Effector CD4-positive, alpha-beta T cell (primary cell): ENCODE data around the gene RADIL.
A peak's percentile ranks its signal among the peaks of the same experiment; 100 is the strongest.

Experiments used
- DNase-seq: peaks from one replicate; pipeline ENCODE4 v3.0.0-alpha.2; 2020

RADIL gene

DNA sequence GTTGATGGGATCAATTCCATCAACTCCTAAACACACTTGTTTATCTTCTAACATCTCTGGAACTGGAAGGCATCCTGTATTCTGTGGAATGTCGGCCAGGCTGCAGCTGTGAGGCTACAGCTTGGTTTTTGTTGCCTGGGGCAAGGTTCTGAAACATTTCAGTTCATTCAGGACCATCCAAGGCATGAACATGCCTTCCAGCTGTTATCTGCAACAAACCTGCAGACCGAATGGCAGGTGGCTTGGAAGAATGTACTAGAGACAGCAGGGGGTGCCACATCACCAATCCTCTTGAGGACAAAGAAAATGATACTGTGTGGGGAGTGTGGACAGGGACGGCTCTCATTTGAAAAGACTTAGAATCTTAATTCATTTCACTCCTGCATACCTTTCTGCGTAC lies 34.1 kb downstream of the RADIL start:
- no peak for DNase-seq

DNA sequence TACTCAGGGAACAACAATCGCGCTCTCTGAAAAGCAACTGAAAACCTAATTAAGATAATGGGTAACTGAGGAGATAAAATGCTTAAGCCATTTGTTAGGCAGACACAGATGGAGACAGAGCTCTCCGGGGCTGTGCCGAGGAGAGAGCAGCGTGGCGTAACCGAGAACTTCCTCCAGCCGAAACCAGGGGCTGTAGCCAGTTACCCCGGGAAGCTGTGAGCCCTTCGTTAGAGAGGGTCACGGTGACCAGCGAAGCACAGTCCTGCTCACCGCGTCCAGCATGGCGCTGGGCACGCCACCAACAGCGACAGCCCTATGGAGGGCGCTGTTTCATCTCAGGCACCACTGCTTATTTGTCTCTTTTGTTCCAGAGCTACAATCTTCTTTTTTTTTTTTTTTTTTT lies 37.8 kb downstream of the RADIL start:
- DNase-seq: no peak

DNA sequence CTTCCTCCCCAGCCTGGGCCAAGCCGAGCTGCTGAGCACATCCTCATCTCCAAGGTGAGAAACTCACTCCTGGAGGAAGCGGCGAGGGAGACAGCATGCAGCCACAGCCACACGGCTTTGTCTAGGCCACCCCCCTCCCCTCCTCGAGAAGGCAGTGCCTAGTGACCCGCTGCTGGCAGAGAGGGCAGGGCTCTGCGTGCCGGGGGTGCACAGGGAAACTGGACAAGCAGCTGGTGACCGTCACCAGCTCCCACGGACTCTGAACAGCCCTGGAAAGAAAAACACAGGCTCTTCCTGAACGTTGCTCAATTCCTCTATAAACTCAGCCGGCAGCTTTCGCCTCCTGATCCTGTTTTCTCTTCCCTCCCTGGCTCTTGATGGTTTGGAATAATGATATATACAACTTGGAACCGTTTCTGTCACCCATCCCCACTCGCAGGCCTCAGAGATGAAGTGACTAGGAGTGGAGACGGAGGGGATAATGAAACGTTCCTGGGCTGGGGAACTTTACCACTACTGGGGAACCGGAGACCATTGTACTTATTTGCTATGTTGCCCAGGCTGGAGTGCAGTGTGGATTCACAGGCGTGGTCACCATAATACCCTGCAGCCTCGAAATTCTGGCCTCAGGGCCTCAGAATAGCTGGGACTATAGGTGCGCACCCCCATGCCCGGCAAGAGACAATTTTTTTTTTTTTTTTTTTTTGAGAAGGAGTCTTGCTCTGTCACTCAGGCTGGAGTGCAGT lies 41.0 kb downstream of the RADIL start:
- DNase-seq: no peak

DNA sequence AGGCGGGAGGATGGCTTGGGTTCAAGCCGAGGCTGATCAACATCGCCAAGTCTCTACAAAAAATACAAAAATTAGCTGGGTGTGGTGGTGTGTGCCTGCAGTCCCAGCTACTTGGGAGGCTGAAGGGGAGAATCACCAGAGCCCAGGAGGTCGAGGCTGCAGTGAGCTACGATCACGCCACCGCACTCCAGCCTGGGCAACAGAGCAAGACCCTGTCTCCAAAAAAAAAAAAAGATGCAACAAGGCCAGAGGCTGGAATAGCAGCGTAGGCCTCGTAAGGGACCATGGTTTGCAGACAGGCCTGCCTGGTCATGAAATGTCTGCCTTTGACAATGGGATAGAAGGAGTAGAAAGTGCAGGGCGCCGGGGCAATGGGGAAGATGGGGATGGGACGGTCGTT lies 41.7 kb downstream of the RADIL start:
- no peak for DNase-seq

DNA sequence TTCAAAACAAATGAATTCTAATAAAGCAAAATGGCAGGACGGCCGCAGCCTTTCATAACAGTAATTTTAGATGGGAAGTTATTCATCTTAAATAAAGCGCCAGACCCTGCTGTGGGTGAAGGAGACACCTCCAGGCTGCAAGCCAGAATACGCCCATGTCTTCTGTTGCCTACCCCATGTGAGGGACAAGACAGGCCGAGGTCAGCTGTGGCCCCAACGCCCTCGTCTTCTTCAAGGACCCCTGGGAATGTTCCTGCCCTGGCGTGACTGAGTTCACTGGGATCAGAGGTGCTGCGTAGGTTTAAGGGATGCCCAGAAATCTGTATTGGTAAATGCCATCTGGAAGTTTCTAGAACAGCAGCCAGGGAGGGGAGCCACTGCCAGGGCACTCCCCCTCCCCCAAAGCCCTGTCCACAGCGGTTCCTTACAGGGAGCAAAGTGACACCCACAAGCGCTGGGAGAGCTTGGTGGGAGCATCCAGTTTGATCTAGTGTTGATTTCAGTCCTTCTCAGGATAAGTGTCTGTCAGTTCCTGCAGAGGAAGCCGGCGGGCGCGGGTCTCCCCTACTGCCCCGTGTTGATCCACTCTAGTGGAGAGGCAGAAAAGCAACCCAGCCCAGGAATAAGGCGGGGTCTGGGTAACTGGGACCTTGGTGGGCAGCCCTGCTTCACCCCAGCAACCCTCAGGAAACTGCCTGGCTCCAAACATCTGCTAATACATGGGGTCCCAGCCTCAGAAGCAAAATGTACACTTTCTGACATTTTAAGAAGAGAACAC lies 42.3 kb downstream of the RADIL start:
- no peak for DNase-seq

DNA sequence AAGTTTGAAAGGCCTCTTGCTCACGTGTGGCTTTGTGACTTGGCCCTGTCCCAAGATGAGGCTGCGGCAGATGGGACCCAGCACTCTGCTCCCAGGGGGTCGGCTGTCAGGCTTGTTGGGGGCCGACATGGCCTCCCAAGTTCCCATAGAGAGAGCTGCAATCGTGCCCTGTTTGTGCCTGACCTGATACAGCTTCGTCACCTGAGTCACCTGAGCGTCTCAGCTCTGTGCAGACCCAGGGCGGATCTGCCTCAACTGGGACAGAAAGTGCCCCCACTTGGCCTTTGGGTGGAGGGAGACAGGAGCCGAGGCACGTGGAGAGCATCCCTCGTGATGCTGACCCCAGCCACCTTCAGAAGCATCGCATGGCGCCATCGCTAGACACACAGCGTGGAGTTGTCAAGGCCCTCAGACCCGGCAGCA lies 43.4 kb downstream of the RADIL start:
- DNase-seq: no peak

DNA sequence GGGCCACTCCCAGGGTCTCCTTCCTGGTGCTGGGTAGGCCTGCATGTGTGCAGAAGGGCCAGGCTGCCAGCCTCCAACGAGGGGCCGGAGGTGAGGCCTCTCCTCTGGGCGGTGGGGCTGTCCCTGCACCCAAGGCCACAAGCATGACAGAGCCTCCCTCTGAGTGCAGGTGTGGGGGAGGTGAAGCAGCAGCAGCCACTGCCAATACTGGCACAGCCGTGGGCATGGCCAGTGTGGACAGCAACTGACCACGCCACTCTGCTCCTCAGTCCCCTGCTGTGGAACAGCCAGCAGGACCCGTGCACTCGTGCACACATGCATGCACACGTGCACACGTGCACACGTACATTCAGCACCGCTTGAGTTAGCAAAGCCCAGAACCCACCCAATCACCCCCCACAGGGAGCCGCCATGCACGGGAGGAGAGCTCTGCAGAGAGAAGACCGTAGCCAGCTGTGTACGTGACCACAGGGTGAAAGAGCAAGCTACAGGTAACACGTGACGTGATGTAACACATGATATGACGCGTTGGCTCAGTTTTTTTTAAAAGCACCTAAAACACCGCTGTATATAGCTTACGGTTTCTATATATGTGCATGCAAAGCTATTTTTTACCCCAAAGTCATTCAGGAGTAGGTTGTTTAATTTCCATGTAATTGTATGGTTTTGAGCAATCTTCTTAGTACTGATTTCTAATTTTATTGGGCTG lies 44.7 kb downstream of the RADIL start:
- DNase-seq: no peak

DNA sequence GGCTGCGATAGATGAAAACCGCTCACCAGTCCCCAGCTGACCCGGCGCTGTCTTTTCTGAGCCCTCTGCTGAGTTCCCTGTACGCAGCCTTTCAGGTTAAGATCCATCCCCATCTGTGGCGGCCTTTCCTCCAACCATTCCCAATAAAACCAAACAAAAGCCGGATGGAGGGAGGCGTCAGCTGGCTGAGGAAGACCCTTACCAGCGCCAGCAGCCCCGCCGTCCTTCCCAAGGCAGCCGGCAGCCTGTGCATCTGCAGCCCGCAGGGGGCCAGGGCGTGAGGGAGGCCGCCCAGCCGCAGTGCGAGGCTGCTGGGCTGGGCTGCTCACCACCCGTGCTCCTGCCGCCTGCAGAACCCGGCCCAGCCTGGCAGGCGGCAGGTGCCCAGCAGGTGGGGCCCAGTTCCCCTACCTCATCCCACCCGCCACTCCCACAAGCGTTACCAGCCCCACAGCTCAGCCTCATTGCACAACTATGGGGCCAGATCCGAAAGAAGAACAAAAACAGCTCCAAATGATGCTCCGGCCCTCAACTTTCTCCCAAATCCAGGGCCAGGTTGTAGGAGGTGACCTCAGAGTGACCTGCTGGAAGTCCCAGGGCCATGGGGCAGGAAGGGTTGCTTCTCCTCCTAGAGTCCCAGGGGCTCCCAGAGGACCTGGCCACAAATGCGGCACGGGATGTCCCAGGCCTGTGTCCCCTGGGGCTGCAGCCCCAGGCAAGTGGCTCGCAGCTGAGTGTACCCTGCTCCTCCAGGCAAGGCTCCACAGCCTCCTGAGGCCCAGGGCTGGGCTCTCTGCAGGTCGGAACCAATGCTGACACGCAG lies 45.5 kb downstream of the RADIL start:
- DNase-seq: no peak

DNA sequence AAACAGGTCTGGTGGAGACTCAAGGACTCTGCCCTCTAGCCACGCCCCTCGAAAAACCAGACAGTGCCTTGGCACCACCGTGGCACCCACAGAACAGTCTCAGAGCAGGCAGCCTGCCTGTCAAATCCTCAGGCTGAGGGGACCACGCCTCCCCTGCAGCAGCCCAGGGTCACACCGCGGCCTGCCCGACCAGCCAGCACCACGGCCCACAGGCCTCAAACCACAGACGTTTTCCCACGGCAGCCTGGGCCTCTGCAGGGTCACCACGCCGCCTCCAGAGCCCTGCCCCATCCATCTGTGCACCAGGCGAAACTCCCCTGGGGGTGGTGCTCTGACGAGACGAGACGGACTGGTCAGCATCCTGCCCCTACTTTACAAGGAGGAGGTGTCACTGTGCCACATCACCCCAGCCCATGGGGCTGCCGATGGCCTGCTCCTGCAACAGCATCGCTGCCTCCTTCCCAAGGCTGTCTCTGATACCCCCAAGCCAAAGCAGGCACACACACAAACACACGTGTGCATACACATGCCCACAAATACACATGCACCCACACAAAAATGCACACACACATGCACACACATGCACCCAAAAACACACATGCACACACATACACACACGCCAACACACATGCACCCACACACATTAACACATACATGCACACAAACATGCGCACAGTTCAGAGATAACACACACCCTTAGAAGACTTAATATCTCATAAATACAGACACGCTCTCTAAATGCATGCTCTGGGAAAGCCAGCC lies 46.3 kb downstream of the RADIL start:
- no peak for DNase-seq

DNA sequence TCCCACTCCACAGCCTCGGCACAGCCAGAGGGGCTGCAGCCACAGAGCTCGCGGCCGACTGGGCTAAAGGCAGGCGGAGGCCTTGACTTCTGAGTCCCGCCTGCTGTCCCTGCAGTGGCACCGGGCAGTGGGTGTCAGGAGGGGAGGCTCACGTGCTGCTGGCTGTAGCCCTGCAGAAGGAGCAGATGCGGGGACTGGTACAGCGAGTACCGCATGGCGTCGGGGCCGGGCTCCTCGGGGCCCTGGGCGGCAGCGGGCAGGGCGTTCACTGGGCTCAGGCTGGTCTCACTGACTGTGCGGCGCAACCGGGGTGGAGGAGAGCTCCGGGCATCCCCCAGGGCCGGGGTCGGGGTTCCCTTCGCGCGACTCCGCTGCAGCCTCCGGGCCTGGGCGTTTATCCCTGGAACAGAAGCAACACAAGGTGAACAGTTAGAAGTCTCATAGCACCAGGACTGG lies 47.3 kb downstream of the RADIL start:
- no peak for DNase-seq

DNA sequence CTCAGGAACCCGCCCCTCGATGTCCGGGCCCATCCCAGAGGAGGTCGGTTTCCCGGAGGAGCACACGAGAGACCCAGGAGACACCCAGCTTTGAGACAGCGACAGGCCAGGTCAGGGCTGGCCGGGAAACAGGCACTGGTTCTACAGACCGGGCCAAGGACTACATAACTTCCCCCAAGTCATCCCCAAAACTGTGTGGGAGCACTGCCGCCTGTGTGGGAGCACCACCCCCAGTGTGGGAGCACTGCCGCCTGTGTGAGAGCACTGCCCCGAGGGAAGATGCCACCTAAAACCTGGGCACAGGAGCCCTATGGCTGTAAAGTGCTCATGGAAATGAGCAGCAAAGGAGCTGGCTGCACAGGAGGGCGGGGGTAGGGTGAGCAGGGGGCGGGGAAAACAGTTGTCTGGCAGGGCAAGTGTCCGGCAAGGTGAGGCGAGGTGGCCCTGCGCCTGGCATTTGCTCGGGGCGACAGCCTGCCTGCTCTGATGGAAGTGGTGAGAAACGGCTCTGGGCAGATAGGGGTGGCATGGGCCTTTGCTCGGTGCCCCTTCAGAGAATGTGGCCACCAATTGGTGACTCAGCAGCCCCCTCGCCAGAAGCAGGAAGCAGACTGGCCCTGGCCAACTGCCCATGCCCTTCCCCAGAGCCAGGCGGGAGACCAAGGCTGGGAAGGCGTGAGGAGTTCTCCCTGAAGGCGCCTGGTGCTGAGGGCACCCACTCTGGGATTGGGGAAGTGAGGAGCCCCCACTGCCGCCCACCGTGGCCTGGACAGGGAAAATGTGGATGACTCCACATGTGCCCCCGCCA lies 47.9 kb downstream of the RADIL start:
- DNase-seq: no peak

DNA sequence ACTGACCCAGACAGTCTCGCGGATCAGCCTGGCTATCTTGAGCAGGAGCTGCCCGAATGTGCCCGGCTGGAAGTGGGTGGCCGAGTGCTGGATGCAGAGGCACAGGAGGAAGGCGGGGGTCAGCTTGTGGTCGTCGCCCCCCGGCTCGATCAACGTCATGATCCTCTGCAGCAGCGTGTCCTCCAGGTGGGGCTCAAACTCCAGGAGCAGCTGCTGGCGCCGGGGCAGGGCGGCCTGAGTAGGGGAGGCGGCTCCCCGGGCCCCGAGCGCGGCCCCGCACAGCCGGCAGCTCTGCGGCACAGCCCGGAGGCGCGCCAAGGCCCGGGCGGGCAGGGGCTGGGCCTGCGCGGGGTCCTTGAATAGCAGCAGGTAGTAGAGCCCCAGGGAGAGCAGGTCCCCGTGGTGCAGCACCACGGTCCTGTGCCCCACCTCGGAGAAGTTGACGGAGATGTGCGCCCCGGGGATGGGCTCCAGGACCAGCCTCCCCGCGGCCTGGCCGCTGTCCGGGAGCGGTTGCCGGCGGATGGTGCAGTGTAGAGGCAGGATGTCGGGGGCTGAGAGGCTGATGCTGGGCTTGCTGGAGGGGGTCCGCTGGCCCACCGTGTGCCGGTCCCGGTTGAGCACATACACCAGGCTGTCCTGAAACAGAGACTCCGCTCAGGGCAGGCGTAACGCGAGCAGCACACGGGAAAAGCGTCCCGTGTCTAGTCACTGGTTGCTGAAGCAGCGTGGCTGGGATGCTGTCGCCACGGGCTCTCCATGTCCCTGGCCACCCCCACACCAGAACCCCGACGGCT lies 48.7 kb downstream of the RADIL start:
- no peak for DNase-seq

DNA sequence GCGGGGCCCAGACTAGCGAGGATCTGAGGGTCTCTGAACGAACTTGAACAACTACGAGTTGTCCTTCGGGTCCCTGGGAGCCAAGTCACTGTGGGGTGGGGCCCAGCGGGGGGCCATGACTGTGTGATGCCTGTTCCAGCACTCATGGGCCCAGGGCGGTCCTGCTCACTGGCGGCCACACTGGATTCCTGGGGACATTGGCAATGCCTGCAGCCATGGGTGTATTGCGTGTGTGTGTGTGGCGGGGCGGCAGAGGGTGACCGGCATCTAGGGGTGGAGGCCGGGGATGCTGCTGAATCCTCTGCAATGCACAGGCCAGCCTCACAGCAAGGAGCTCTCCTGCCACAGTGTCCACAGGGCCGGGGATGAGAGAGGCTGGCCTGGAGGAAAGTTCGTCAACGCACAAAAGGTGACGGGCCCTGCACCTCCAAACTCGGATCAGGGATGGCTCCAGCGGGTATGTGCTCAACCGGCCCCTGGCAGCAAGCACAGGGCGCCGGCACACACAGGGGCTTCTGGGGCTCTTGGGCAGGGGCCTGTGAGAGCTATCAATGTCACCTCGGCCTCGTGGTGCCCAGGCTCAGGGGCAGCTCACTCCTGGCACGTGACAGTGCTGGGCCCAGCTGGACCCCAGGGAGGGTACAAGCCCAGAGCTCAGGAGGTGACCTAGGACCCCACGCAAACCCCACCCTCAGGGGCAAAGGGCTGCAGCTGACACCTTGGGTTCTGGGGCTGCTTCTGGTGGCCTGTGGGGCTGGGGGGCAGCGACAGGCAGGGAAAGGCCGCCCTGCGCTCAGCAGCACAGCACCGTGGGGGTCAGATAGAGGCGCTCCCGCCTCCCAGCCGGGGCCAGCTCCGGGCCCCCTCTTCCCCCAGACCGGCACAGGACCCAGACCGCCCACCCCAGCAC lies 49.6 kb downstream of the RADIL start:
- DNase-seq: no peak

DNA sequence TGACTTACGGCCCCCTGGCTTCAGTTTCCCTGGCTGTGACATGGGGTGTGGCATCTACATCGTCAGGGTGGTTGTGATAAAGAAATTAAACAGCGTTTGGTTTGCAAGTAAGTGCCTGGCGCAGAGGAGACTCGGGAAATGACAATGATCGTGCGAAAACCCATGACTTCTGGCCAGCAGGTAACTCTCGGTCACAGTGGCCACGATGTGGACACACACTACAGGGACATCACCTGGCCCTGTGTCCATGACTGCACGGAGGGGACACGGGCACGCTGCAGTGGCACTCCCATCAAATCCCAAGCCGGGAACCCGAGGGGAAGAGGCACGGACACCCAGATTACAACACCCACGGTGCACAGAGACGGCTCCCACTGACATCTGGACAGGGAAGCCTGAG lies 50.3 kb downstream of the RADIL start:
- no peak for DNase-seq

DNA sequence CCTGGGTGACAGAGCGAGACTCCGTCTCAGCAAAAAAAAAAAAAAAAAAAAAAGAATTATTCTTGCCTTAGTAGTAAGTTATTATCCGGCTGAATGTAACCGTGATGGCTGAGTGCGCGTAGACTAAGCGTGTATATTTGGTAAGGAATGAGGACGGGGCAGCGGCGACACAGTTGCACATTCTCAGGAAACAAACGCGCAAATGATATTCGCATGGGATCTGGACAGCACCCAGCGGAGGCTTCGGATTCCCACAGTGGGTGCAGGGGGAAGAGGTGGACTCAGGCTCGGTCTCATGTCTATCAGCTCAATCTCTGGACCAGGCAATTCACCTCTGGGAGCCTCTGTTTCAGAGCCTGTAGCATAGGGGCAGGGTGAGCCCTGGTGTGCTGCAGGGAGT lies 50.8 kb downstream of the RADIL start:
- DNase-seq: no peak

DNA sequence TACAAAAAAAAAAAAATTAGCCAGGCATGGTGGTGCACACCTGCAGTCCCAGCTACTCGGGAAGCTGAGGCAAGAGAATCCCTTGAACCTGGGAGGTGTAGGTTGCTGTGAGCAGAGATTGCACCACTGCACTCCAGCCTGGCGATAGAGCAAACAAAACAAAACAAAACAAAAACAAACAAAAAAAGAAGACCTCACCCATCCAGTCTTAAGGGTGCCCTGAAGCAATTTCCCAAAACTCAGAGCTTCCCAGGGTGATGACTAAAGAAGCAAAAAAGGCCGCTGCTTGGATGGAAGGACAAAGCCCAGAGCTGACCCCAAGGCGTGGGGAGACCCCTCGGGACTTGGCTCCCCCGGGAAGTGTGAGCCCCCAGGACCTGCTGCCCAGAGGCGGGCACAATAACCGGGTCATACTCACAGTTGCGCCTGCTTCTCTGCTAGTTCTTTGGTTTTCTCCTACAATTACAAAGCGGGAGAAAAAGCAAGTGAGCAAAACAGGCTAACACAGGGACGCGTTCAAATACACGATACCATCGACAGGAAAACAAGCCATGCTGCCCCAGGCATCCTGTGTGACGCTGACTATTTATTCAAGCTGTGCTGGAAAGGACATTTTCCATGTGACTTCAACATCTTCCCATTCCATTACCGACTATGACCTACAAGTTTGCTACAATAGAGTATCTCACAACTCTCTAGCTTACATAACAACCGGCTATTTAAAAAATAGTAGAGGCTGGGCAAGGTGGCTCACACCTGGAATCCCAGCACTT lies 51.6 kb downstream of the RADIL start:
- no peak for DNase-seq

DNA sequence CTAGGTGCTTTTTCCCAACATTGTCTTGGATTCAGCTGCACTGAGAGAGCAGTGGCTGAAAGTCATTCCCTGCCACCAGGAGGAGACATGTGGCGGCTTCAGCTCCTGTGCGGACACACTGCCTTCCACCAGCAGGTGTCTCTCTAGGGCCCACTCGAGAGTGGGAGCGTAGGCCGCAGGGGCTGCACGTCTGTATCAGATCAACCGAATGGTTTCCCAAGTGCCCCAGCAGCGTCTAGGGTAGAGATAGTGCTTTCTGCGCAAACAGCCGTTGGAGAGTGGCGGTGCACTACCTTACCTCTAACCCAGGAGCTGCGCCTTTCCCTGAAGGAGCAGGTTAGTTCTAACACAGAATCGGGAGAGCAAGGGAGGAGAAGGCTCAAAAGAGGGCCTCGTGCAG lies 53.3 kb downstream of the RADIL start:
- DNase-seq: peak; percentile 20

DNA sequence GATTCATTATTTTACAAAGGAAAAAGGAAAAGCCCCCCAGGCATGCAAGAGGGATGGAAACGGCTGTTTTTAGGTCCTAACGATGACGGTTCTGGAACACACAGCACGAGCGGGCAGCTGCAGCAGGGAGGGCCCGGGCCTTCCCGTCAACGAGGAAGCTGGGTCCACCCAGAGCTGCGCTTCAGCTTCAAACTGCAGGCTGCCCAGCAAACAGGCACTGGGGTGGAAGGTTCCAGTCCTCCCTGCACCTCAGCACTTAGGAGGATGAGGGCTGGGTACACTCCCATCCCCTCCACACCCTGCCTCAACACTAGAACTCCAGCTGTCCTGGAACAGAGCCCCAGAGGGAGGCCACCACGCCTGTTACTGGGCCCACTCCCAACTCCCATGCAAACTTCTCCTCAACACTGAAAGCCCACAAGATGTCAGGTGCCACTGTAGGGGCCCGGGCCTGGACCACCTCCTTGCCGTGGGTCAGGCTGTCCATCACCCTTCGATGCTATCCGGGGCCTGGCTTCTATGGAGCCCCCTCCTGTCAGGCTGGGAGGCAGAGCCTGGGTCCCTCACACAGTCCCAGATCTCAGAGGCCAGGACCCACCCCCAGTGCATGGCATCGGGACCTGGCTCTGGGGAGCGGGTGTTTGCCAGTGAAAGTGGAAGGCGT lies 54.7 kb downstream of the RADIL start:
- no peak for DNase-seq
